Liver (tissue), 9 donors: ENCODE data around the gene PDE1C. TPM values are rescaled to one million over a fixed set of nuclear protein-coding genes. Genes with fewer than 3 reads are reported as not detected.

Experiments used
- DNase-seq: peaks from one replicate; pipeline ENCODE4 v3.0.0-alpha.2; 2017; ENCODE audit warnings: low spot score
- H3K27ac ChIP-seq, 2 donors: one replicate each; pipeline ENCODE4 v1.7.0; 2013; ENCODE audit warnings: inconsistent platforms in 2 of 2, low read length in 2 of 2, control low read depth in 1 of 2, low read depth in 1 of 2, mild to moderate bottlenecking in 1 of 2
- H3K27me3 ChIP-seq, 4 donors: one replicate each; pipeline versions ENCODE4 v1.6.1 to v1.7.0; 2013; ENCODE audit warnings: low read length in 3 of 4, inconsistent platforms in 1 of 4, mild to moderate bottlenecking in 1 of 4, moderate library complexity in 1 of 4; ENCODE audit not compliant: control insufficient read depth in 4 of 4, insufficient read depth in 4 of 4
- H3K36me3 ChIP-seq, 4 donors: one replicate each; pipeline versions ENCODE4 v1.6.1 to v1.7.0; 2013; ENCODE audit warnings: low read length in 3 of 4, mild to moderate bottlenecking in 3 of 4, low read depth in 1 of 4, moderate library complexity in 1 of 4; ENCODE audit not compliant: control insufficient read depth in 4 of 4, insufficient read depth in 3 of 4
- H3K4me1 ChIP-seq, 4 donors: one replicate each; pipeline versions ENCODE4 v1.6.1 to v1.7.0; 2013; ENCODE audit warnings: low read length in 3 of 4, mild to moderate bottlenecking in 3 of 4, moderate library complexity in 1 of 4; ENCODE audit not compliant: control insufficient read depth in 4 of 4, insufficient read depth in 4 of 4
- H3K4me3 ChIP-seq, 3 donors: one replicate each; pipeline versions ENCODE4 v1.6.1 to v1.7.0; 2013; ENCODE audit warnings: low read length in 3 of 3, control low read depth in 1 of 3, low read depth in 1 of 3, mild to moderate bottlenecking in 1 of 3
- H3K9ac ChIP-seq, 2 donors: one replicate each; pipeline ENCODE4 v1.7.0; 2013; ENCODE audit warnings: low read length in 2 of 2, mild to moderate bottlenecking in 2 of 2, moderate library complexity in 2 of 2, control low read depth in 1 of 2, low read depth in 1 of 2
- H3K9me3 ChIP-seq, 4 donors: one replicate each; pipeline versions ENCODE4 v1.6.1 to v1.7.0; 2013; ENCODE audit warnings: low read length in 3 of 4; ENCODE audit not compliant: control insufficient read depth in 4 of 4
- CTCF ChIP-seq: fragments of 150-350 bp; IDR thresholded peaks from 2 replicates; pipeline ENCODE4 v1.5.1; 2017; ENCODE audit warnings: improper control_type of control experiment, low read depth, low read length; ENCODE audit not compliant: missing input control
- HNF4G ChIP-seq: IDR thresholded peaks from 2 replicates; pipeline ENCODE4 v1.6.1; 2016; ENCODE audit warnings: antibody characterized with exemption
- NR2F2 ChIP-seq: IDR thresholded peaks from 2 replicates; pipeline ENCODE4 v1.6.1; 2016; ENCODE audit warnings: antibody characterized with exemption
- RAD21 ChIP-seq, 2 donors: IDR thresholded peaks; 2 replicates each; pipeline ENCODE4 v1.6.1; 2016; ENCODE audit warnings: antibody characterized with exemption in 2 of 2, mild to moderate bottlenecking in 2 of 2
- RXRA ChIP-seq, 2 donors: IDR thresholded peaks; 2 replicates each; pipeline ENCODE4 v1.6.1; 2017 to 2018; ENCODE audit warnings: antibody characterized with exemption in 2 of 2, mild to moderate bottlenecking in 1 of 2
- TAF1 ChIP-seq: conservative IDR thresholded peaks from 2 replicates; pipeline ENCODE4 v1.6.1; 2016; ENCODE audit warnings: antibody characterized with exemption, mild to moderate bottlenecking
- WGBS: extraction: QIAGEN DNeasy Blood & Tissue Kit; methylation state at CpG from one replicate; pipeline ENCODE4 v1.1.7; 2013; 5-methylcytosine and 5-hydroxymethylcytosine counted together
- polyA plus RNA-seq, 2 donors: library from polyadenylated mRNA; stranded (reverse) in 1 of 2; unstranded in 1 of 2; fragments of 200-250 nt in 1 of 2; fragments of >200 nt in 1 of 2; fragmentation: Nextera tagmentation in 1 of 2; extraction: Ambion mirVana in 1 of 2; gene quantifications; one replicate each; pipeline versions ENCODE4 v1.2.1 to v1.2.3, GENCODE V29; 2013 to 2015
- total RNA-seq, 2 donors: library from RNA; depleted of rRNA; stranded (reverse); fragments of >200 nt; gene quantifications; one replicate each; pipeline ENCODE4 v1.2.3, GENCODE V29; 2014
- TF ChIP-seq, protein P1 (sequence below): IDR thresholded peaks from 2 replicates; pipeline ENCODE4 v1.6.1; 2016; ENCODE audit warnings: antibody characterized with exemption
- donor health status: healthy.
- donor health status: healthy.
- donor health status: healthy.
- donor health status: healthy.
- donor health status: healthy.

PDE1C gene
- total and polyA plus RNA-seq, 4 donors, result 0.05 to 0.92 (median 0.47) TPM; not detected in 1

DNA sequence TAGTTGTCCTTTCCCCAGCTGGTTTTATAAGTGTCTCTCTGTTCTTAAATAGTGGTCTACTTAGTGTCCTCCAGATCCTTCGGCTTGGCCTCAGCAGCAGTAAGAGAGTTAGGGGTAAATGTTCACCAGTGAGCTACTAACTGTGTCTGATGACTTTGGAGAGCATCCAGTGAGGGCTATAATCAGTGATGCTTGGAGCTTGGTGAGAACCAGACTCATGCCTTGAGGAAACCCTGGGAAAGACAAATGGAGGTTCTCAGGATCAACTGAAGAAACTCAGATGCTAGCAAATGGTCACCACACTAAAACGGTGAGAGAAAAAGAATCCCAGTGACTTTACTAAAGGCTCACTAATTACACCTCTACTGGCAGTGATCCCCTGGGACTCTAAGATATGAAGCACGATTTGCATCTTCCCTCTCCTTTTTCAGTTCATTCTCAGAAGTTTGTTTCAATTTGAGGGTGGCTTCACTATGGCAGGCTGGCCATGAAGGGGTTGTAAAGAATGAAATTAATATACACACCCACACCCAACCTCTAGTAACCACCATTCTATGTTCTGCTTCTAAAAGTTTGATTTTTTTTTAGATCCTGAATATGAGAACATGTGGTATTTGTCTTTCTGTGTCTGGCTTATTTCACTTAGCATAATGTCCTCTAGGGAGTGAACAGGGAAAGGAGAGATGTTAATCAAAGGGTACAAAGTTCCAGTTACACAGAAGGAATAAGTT is 177.9 kb downstream of the PDE1C start:
- H3K4me3 ChIP-seq, result no peak overlapping the region
- peaks cover 0 to 3% (median 0%) of the 10 kb centered on the region in 4 donors for H3K27me3 ChIP-seq
- no peak overlapping the region for H3K9ac ChIP-seq
- 78% methylated on average over 3 of the region's 3 CpGs for WGBS
- TF ChIP-seq, protein P1, sequence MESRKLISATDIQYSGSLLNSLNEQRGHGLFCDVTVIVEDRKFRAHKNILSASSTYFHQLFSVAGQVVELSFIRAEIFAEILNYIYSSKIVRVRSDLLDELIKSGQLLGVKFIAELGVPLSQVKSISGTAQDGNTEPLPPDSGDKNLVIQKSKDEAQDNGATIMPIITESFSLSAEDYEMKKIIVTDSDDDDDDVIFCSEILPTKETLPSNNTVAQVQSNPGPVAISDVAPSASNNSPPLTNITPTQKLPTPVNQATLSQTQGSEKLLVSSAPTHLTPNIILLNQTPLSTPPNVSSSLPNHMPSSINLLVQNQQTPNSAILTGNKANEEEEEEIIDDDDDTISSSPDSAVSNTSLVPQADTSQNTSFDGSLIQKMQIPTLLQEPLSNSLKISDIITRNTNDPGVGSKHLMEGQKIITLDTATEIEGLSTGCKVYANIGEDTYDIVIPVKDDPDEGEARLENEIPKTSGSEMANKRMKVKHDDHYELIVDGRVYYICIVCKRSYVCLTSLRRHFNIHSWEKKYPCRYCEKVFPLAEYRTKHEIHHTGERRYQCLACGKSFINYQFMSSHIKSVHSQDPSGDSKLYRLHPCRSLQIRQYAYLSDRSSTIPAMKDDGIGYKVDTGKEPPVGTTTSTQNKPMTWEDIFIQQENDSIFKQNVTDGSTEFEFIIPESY, result no peak
- TF ChIP-seq RAD21 (IDR thresholded peaks at IDR 0.05) (no peak), NR2F2 (no peak), RXRA (IDR thresholded peaks at IDR 0.05) (no peak), TAF1 (no peak)
- no peak overlapping the region for H3K27ac ChIP-seq
- no peaks in the 10 kb centered on the region for H3K4me1 ChIP-seq
- no peaks in the 10 kb centered on the region for H3K36me3 ChIP-seq
- no peak for DNase-seq
- no peaks in the 10 kb centered on the region for H3K9me3 ChIP-seq

- Histone ChIP-seq H3K36me3 (no peaks in the 10 kb centered on the region), H3K9me3 (peaks cover 0 to 2% (median 0%) of the 10 kb centered on the region in 4 donors), H3K4me1 (no peaks in the 10 kb centered on the region), H3K27me3 (peaks cover 0 to 3% (median 0%) of the 10 kb centered on the region in 4 donors), H3K9ac (no peak overlapping the region), H3K27ac (no peak overlapping the region), H3K4me3 (no peak overlapping the region)
- WGBS, result 68% methylated on average over 3 of the region's 3 CpGs
- no peak for TF ChIP-seq RAD21 (IDR thresholded peaks at IDR 0.05)
- no peak for TF ChIP-seq CTCF
- TF ChIP-seq, protein P1, result no peak
- no peak for DNase-seq
Observed at GRCh38 chr7:31890766-31891165, 179.4 kb downstream of the PDE1C start.

DNA sequence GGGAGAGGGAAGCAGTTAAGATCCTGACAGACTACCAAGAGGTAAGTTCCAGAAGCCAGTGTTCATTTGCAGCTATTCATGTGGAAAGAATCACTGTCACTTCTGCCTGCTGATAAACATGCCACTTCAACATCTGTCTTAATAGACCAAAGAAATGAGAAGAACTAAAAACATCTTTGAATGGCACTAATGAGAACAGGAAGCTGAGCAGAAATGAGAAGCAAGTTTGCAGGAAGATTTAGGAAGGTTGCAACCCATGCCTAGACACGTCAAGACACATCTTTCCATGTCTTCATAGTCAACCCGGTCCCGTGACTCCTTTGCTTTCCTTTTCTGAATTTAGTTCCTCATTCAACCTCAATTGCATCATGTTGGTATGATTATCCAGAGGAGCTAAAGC is 180.0 kb downstream of the PDE1C start:
- 73% methylated on average over 3 of the region's 3 CpGs for WGBS
- H3K9me3 ChIP-seq, result peaks cover 0 to 2% (median 0%) of the 10 kb centered on the region in 4 donors
- no peaks in the 10 kb centered on the region for H3K36me3 ChIP-seq
- no peak overlapping the region for H3K9ac ChIP-seq
- TF ChIP-seq HNF4G, result no peak
- no peak overlapping the region for H3K4me3 ChIP-seq
- H3K27ac ChIP-seq, result no peak overlapping the region
- no peak for DNase-seq
- H3K4me1 ChIP-seq, result no peaks in the 10 kb centered on the region
- peaks cover 0 to 3% (median 0%) of the 10 kb centered on the region in 4 donors for H3K27me3 ChIP-seq
